Keratinocyte (primary cell): ENCODE data around the gene USP35. TPM values are rescaled to one million over a fixed set of nuclear protein-coding genes. Genes with fewer than 3 reads are reported as not detected.

Source experiments
- DNase-seq: peaks from one replicate; pipeline ENCODE4 v3.0.0-alpha.2; 2011; ENCODE audit warnings: low read depth, missing footprints, low spot score
- FAIRE-seq: peaks from 2 replicates; lab custom pipeline; 2011; peaks lifted over from hg19 to GRCh38; lab: Jason Lieb, UNC
- H2AFZ ChIP-seq: 2 replicates; pipeline ENCODE4 v1.6.0; 2012; ENCODE audit warnings: low read length, control low read depth, inconsistent platforms; ENCODE audit not compliant: control insufficient read depth
- H3K27ac ChIP-seq: 2 replicates; pipeline ENCODE4 v1.5.1; 2011; ENCODE audit warnings: low read length; ENCODE audit not compliant: control insufficient read depth, insufficient read depth
- H3K27me3 ChIP-seq: 3 replicates; pipeline ENCODE4 v1.6.0; 2011; ENCODE audit warnings: low read length; ENCODE audit not compliant: control insufficient read depth, insufficient read depth; ENCODE audit errors: extremely low read depth
- H3K36me3 ChIP-seq, 2 experiments: 2 replicates in 1 of 2; 3 replicates in 1 of 2; pipeline ENCODE4 v1.5.1; 2011; ENCODE audit warnings: low read length in 2 of 2, mild to moderate bottlenecking in 1 of 2; ENCODE audit not compliant: control insufficient read depth in 2 of 2, insufficient read depth in 2 of 2; ENCODE audit errors: extremely low read depth in 1 of 2
- H3K4me1 ChIP-seq: 3 replicates; pipeline ENCODE4 v1.5.1; 2011; ENCODE audit warnings: low read length; ENCODE audit not compliant: control insufficient read depth, insufficient read depth; ENCODE audit errors: extremely low read depth
- H3K4me2 ChIP-seq: 3 replicates; pipeline ENCODE4 v1.6.0; 2011; ENCODE audit warnings: low read depth, low read length; ENCODE audit not compliant: control insufficient read depth, insufficient read depth; ENCODE audit errors: extremely low read depth
- H3K4me3 ChIP-seq, 3 experiments: fragments of 200-600 bp in 1 of 3; sonication (generic) in 1 of 3; 2 replicates in 2 of 3; 3 replicates in 1 of 3; pipeline ENCODE4 v1.5.1; 2011 to 2016; ENCODE audit warnings: low read length in 3 of 3, mild to moderate bottlenecking in 3 of 3, control low read depth in 2 of 3, inconsistent platforms in 1 of 3, low read depth in 1 of 3, mixed read lengths in 1 of 3, mixed run types in 1 of 3, moderate library complexity in 1 of 3; ENCODE audit not compliant: control insufficient read depth in 2 of 3, insufficient read depth in 2 of 3; ENCODE audit errors: extremely low read depth in 1 of 3
- H3K79me2 ChIP-seq: 2 replicates; pipeline ENCODE4 v1.6.0; 2012; ENCODE audit warnings: low read length; ENCODE audit not compliant: control insufficient read depth, insufficient read depth
- H3K9ac ChIP-seq: 3 replicates; pipeline ENCODE4 v1.6.0; 2011; ENCODE audit warnings: low read length; ENCODE audit not compliant: control insufficient read depth, insufficient read depth; ENCODE audit errors: extremely low read depth
- H3K9me1 ChIP-seq: 3 replicates; pipeline ENCODE4 v1.6.0; 2011; ENCODE audit warnings: low read length; ENCODE audit not compliant: control insufficient read depth, insufficient read depth; ENCODE audit errors: extremely low read depth
- H3K9me3 ChIP-seq: 2 replicates; pipeline ENCODE4 v1.5.1; 2012; ENCODE audit warnings: low read depth, low read length; ENCODE audit not compliant: control insufficient read depth
- H4K20me1 ChIP-seq: 3 replicates; pipeline ENCODE4 v1.6.0; 2011; ENCODE audit warnings: low read length; ENCODE audit not compliant: control insufficient read depth, insufficient read depth; ENCODE audit errors: extremely low read depth
- CTCF ChIP-seq, 3 experiments: IDR thresholded peaks in 1 of 3; conservative IDR thresholded peaks in 1 of 3; optimal IDR thresholded peaks in 1 of 3; 2 replicates in 2 of 3; 3 replicates in 1 of 3; pipeline versions ENCODE3 to v1.5.1; 2011; ENCODE audit warnings: low read length in 3 of 3, mild to moderate bottlenecking in 3 of 3, moderate library complexity in 2 of 3, control low read depth in 1 of 3, inconsistent platforms in 1 of 3; ENCODE audit not compliant: insufficient read depth in 2 of 3; ENCODE audit errors: extremely low read depth in 1 of 3
- EZH2 ChIP-seq: IDR thresholded peaks from one replicate; pipeline ENCODE4 v1.6.1; 2012; ENCODE audit warnings: inconsistent platforms, mild to moderate bottlenecking, low read length, moderate library complexity
- dilution Hi-C: fragments of 300-500 bp; cut with MboI; formaldehyde crosslinking; loops from one replicate; pipeline ENCODE4 v1.7.0; 2020; ENCODE audit warnings: low sequenced_read_pairs; ENCODE audit not compliant: extremely low pct_ligation_motif_present
- polyA plus RNA-seq, 5 experiments: library from polyadenylated mRNA; depleted of rRNA in 3 of 5; stranded (reverse) in 3 of 5; stranded (forward) in 1 of 5; unstranded in 1 of 5; fragments of >200 nt; gene quantifications; 1 replicate in 1 of 5; 2 replicates in 3 of 5; 3 replicates in 1 of 5; pipeline versions ENCODE4 v1.2.1 to v1.2.3, GENCODE V29; 2011 to 2012; ENCODE audit warnings: missing spikeins in 2 of 5, low read depth in 1 of 5, low replicate concordance in 1 of 5

The USP35 gene
- polyA plus RNA-seq, 1 donor (not counting 4 experiments of a cell fraction or from before 2014, with no cell fraction given): 5.0 TPM

- no peak for FAIRE-seq
- dilution Hi-C loops: no loop called here
Measured at GRCh38 chr11:78190871-78191538, 2.3 kb downstream of the USP35 start.

GRCh38 chr11:78192223-78192719 is 3.6 kb downstream of the USP35 start:
- Histone ChIP-seq H3K27me3 (no peaks in the 10 kb centered on the region), H3K4me2 (no peak overlapping the region), H3K36me3 (peaks cover 0 to 7% of the 10 kb centered on the region in 2 experiments), H4K20me1 (peaks cover under 1% of the 10 kb centered on the region), H3K9ac (no peak overlapping the region), H2AFZ (no peak overlapping the region), H3K9me1 (no peaks in the 10 kb centered on the region), H3K4me1 (peaks cover 20% of the 10 kb centered on the region), H3K27ac (no peak overlapping the region), H3K4me3 (no peak overlapping the region), H3K79me2 (peaks cover 32% of the 10 kb centered on the region), H3K9me3 (no peaks in the 10 kb centered on the region)
- TF ChIP-seq EZH2 (no peak), CTCF (optimal IDR thresholded peaks at IDR 0.05 in 1 of 3, IDR thresholded peaks at IDR 0.05 in 1 of 3, conservative IDR thresholded peaks at IDR 0.05 in 1 of 3; ENCODE audit: extremely low read depth in 1 of 3, insufficient read depth in 2 of 3, low read length in 3 of 3) (no peak)
- DNase-seq: no peak
- FAIRE-seq: no peak
- dilution Hi-C loops: no loop called here

More at GRCh38 chr11:78190871-78191538, 2.3 kb downstream of the USP35 start:
- Histone ChIP-seq H3K27me3 (no peaks in the 10 kb centered on the region), H3K9ac (no peak overlapping the region), H3K9me1 (no peaks in the 10 kb centered on the region), H3K9me3 (no peaks in the 10 kb centered on the region), H3K4me3 (no peak overlapping the region), H3K27ac (no peak overlapping the region), H2AFZ (no peak overlapping the region), H3K4me1 (peaks cover 28% of the 10 kb centered on the region), H3K36me3 (peaks cover 0 to 5% of the 10 kb centered on the region in 2 experiments), H4K20me1 (no peaks in the 10 kb centered on the region), H3K79me2 (peaks cover 35% of the 10 kb centered on the region), H3K4me2 (no peak overlapping the region)
- no peak for DNase-seq
- no peak for TF ChIP-seq CTCF (optimal IDR thresholded peaks at IDR 0.05 in 1 of 3, IDR thresholded peaks at IDR 0.05 in 1 of 3, conservative IDR thresholded peaks at IDR 0.05 in 1 of 3; ENCODE audit: extremely low read depth in 1 of 3, insufficient read depth in 2 of 3, low read length in 3 of 3)
- no peak for TF ChIP-seq EZH2
